Prostate gland (tissue), 2 donors: ENCODE measurements around the gene GIPC1. TPM values are rescaled to one million over a fixed set of nuclear protein-coding genes. Genes with fewer than 3 reads are reported as not detected.

Experiments used
- DNase-seq: peaks from one replicate; pipeline ENCODE4 v3.0.0-alpha.2; 2019; ENCODE audit warnings: low spot score
- H3K27ac ChIP-seq, 2 donors: fragments of 200-600 bp; sonication (generic); 2 replicates each; pipeline ENCODE4 v1.5.1; 2017 to 2019
- H3K27me3 ChIP-seq: fragments of 200-600 bp; sonication (generic); replicated peaks from 2 replicates; pipeline ENCODE4 v1.5.1; 2019; ENCODE audit not compliant: insufficient read depth
- H3K36me3 ChIP-seq, 2 donors: fragments of 200-600 bp; sonication (generic); 1 replicate in 1 of 2; 2 replicates in 1 of 2; pipeline versions ENCODE4 v1.5.1 to v1.8.1; 2017 to 2019
- H3K4me1 ChIP-seq: fragments of 200-600 bp; sonication (generic); replicated peaks from 2 replicates; pipeline ENCODE4 v1.5.1; 2019
- H3K4me3 ChIP-seq, 2 donors: fragments of 200-600 bp; sonication (generic); 2 replicates each; pipeline ENCODE4 v1.5.1; 2017 to 2019
- H3K9me3 ChIP-seq: fragments of 200-600 bp; sonication (generic); 2 replicates; pipeline ENCODE4 v1.5.1; 2017
- POLR2A ChIP-seq: fragments of 450-650 bp; IDR thresholded peaks from one replicate; pipeline ENCODE4 v1.6.1; 2016; ENCODE audit warnings: antibody characterized with exemption, mild to moderate bottlenecking
- POLR2AphosphoS5 ChIP-seq: sonication (generic); formaldehyde crosslinking; IDR thresholded peaks from one replicate; pipeline ENCODE4 v1.6.1; 2017; ENCODE audit warnings: antibody characterized with exemption
- WGBS: methylation state at CpG from one replicate; pipeline ENCODE4 v1.1.5; 2018; 5-methylcytosine and 5-hydroxymethylcytosine counted together
- intact Hi-C: fragments of 100-400 bp; cut with DNase I; formaldehyde crosslinking; loops from one replicate; pipeline ENCODE4 v1.14.2; 2022
- total RNA-seq, 2 donors: library from RNA; depleted of rRNA; stranded (reverse); fragments of >200 nt; gene quantifications; one replicate each; pipeline ENCODE4 v1.1.0, GENCODE V29; 2016
- TF ChIP-seq, protein P1 (sequence below), 4 experiments: fragments of 200-600 bp in 2 of 4; fragments of 450-650 bp in 2 of 4; sonication (generic) in 2 of 4; IDR thresholded peaks; 1 replicate in 3 of 4; 2 replicates in 1 of 4; pipeline ENCODE4 v1.5.1; 2016 to 2019; ENCODE audit warnings: antibody characterized with exemption in 4 of 4, mild to moderate bottlenecking in 2 of 4, moderate library complexity in 2 of 4

The GIPC1 gene
- total RNA-seq, 2 donors from 2014 or later = 71.8 to 101 TPM

DNA sequence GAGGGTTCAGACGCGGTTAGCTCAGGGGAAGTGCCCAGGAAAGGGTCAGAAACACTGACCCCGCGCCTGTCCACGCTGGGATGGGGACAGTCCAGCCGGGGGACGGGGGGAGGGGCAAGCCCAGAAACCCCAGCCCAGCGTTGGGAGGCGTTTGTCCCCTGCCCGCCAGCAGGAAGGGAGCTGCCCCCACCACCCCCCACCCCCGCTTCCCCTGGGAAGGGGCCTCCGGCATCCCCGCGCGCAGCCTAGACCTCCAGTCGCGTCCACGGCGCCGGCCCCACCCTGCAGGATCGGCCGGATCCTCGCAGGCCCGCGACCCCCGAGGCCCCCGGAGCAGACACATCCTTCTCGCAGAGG is 277 bp downstream of the GIPC1 start:
- Histone ChIP-seq H3K4me3 (peak overlapping the region; percentile 67 to 86), H3K9me3 (no peaks in the 10 kb centered on the region), H3K4me1 (peaks cover 11% of the 10 kb centered on the region), H3K27me3 (no peaks in the 10 kb centered on the region), H3K36me3 (no peaks in the 10 kb centered on the region), H3K27ac (peak overlapping the region; percentile 70 to 81)
- intact Hi-C loops = no loop called here
- no peak for DNase-seq
- 2% methylated on average over 19 of the region's 28 CpGs for WGBS
- TF ChIP-seq, protein P1, sequence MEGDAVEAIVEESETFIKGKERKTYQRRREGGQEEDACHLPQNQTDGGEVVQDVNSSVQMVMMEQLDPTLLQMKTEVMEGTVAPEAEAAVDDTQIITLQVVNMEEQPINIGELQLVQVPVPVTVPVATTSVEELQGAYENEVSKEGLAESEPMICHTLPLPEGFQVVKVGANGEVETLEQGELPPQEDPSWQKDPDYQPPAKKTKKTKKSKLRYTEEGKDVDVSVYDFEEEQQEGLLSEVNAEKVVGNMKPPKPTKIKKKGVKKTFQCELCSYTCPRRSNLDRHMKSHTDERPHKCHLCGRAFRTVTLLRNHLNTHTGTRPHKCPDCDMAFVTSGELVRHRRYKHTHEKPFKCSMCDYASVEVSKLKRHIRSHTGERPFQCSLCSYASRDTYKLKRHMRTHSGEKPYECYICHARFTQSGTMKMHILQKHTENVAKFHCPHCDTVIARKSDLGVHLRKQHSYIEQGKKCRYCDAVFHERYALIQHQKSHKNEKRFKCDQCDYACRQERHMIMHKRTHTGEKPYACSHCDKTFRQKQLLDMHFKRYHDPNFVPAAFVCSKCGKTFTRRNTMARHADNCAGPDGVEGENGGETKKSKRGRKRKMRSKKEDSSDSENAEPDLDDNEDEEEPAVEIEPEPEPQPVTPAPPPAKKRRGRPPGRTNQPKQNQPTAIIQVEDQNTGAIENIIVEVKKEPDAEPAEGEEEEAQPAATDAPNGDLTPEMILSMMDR (IDR thresholded peaks at IDR 0.05) = no peak
- no peak for TF ChIP-seq POLR2A
- no peak for TF ChIP-seq POLR2AphosphoS5

DNA sequence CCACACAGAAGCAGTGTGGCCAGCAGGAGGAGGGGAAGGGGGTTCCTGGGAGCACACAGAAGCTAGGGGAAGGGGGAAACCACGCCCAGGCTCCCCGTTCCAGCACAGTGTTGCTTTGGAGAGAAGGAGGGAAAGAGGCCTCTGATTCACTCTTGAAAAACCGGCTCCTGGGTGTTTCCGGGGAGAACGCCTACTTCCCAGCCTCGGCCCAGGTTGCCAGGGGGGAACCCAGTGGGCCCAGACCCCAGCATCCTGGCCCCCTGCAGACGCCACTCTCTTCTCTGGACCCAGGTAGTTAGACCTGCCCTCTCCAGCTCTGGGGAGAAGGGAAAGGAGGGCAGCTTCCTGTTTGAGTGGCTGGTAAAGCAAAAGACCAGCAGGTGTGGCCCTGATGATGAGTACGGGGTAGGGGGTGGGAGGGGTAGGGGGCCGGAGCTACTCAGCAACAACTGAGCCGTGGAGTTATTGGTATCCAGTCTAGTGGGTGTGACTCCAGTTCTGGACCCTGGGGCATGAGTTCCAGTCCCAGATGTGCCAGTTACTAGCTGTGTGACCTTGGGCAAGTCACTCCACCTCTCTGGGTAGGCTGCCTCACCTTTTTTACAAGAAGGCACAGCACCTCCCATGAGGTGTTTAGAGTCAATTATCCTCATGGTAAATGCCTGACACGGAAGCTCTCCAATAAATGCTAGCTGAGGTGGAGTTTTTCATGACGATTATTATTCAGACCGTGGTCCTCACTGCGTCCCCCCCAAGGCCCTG is 836 bp downstream of the GIPC1 start:
- peaks cover 11% of the 10 kb centered on the region for H3K4me1 ChIP-seq
- WGBS = 13% methylated on average over 14 of the region's 14 CpGs
- intact Hi-C loops = no loop called here

DNA sequence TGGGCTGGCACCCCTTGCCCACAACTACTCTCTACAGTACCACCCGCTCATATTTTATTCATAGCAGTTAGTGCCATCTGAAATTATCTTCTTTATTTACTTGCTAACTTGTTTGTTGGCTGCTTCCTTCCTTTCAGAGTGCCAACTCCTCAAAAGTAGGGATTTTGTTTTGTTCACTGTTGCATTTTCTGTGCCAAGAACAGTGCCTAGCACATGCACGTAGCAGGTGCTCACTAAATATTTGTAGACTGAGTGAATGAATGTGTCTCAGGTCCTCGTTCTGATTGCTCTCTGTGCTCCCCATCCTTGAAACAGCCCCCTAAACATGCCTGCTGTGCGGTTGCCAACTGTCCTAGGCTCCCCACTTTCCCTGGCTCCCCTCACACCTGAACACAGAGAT is 1.5 kb downstream of the GIPC1 start:
- WGBS = 74% methylated on average over 4 of the region's 4 CpGs
- intact Hi-C loops = no loop called here
- no peak for TF ChIP-seq POLR2A
- no peak for TF ChIP-seq POLR2AphosphoS5
- TF ChIP-seq, protein P1 (IDR thresholded peaks at IDR 0.05) = no peak
- H3K27ac ChIP-seq = no peak overlapping the region
- no peaks in the 10 kb centered on the region for H3K9me3 ChIP-seq
- H3K4me3 ChIP-seq = peak overlapping the region in 1 of 2 donors; percentile 67
- no peaks in the 10 kb centered on the region for H3K27me3 ChIP-seq
- H3K36me3 ChIP-seq = no peaks in the 10 kb centered on the region
- DNase-seq = no peak
- H3K4me1 ChIP-seq = peaks cover 11% of the 10 kb centered on the region

More for the DNA sequence above, 836 bp downstream of the GIPC1 start:
- peak overlapping the region; percentile 67 to 86 for H3K4me3 ChIP-seq
- peak overlapping the region; percentile 70 to 81 for H3K27ac ChIP-seq
- no peaks in the 10 kb centered on the region for H3K27me3 ChIP-seq
- H3K9me3 ChIP-seq = no peaks in the 10 kb centered on the region
- H3K36me3 ChIP-seq = no peaks in the 10 kb centered on the region
- DNase-seq = no peak
- TF ChIP-seq, protein P1 (IDR thresholded peaks at IDR 0.05) = no peak
- TF ChIP-seq POLR2A = peak; percentile 19

DNA sequence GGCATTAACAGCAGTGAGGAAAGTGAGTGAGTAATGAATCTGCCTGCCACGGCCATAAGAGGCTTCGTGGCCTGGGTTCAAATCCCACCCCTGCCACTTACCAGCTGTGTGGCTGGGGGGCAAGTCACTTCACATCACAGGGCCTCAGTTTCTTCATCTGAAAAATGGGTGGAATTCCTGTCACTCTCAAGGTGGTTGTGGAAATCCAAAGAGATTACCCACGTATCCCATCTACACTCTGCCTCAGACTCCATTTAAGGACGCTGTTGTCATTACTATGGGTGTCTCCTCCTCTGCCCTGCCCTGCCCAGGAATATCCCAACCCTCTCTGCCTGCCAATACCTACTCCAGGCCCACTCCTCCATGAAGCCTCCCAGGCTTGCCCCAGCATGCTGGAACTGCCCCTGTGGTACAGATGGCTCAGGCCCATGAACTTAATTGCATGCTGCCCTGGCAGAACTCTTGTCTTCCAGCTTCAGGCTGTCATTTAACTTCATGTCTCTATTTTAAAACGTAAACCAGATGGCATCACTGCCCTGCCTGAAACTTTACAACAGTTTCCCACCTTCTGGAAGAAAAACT is 3.1 kb downstream of the GIPC1 start:
- H3K27me3 ChIP-seq = no peaks in the 10 kb centered on the region
- TF ChIP-seq POLR2A = no peak
- TF ChIP-seq, protein P1 (IDR thresholded peaks at IDR 0.05) = no peak
- TF ChIP-seq POLR2AphosphoS5 = no peak
- no peak overlapping the region for H3K27ac ChIP-seq
- no peaks in the 10 kb centered on the region for H3K9me3 ChIP-seq
- no peak overlapping the region for H3K4me3 ChIP-seq
- peaks cover 11% of the 10 kb centered on the region for H3K4me1 ChIP-seq
- DNase-seq = no peak
- 85% methylated on average over 5 of the region's 5 CpGs for WGBS
- H3K36me3 ChIP-seq = peaks cover 0 to 4% of the 10 kb centered on the region in 2 donors
- intact Hi-C loops = no loop called here
